GM23338 (cell line): Measurements from ENCODE around the gene PFKFB2. TPM values are rescaled to one million over a fixed set of nuclear protein-coding genes. Genes with fewer than 3 reads are reported as not detected.

Experiments
- ATAC-seq: fragments of 200-7000 bp; cut with Tn5 transposase; 3 replicates; pipeline ENCODE4 v1.9.1; 2020
- DNase-seq: peaks from one replicate; pipeline ENCODE4 v3.0.0-alpha.2; 2015; ENCODE audit warnings: low spot score
- H2AFZ ChIP-seq: fragments of 200-600 bp; sonication (generic); 2 replicates; pipeline ENCODE4 v1.8.0; 2016; ENCODE audit warnings: antibody characterized with exemption, mild to moderate bottlenecking, moderate library complexity
- H3F3A ChIP-seq: fragments of 200-600 bp; sonication (generic); replicated peaks from 2 replicates; pipeline ENCODE4 v1.8.0; 2017; ENCODE audit warnings: antibody characterized with exemption, mixed run types, low read depth
- H3K27ac ChIP-seq: fragments of 200-600 bp; sonication (generic); 2 replicates; pipeline ENCODE4 v1.6.1; 2016; ENCODE audit warnings: low read depth
- H3K27me3 ChIP-seq: fragments of 200-600 bp; sonication (generic); 2 replicates; pipeline ENCODE4 v1.8.0; 2016; ENCODE audit warnings: mild to moderate bottlenecking, mixed run types, moderate library complexity; ENCODE audit not compliant: insufficient read depth
- H3K36me3 ChIP-seq: fragments of 200-600 bp; sonication (generic); 2 replicates; pipeline ENCODE4 v1.8.0; 2016; ENCODE audit warnings: mild to moderate bottlenecking; ENCODE audit not compliant: insufficient read depth
- H3K4me1 ChIP-seq: fragments of 200-600 bp; sonication (generic); 2 replicates; pipeline ENCODE4 v1.8.0; 2016; ENCODE audit warnings: mild to moderate bottlenecking, moderate library complexity; ENCODE audit not compliant: insufficient read depth
- H3K4me2 ChIP-seq: fragments of 200-600 bp; sonication (generic); 2 replicates; pipeline ENCODE4 v1.7.1; 2017; ENCODE audit warnings: mixed run types
- H3K4me3 ChIP-seq: fragments of 200-600 bp; sonication (generic); 2 replicates; pipeline ENCODE4 v1.6.1; 2016; ENCODE audit warnings: mixed run types
- H3K79me2 ChIP-seq: fragments of 200-600 bp; sonication (generic); replicated peaks from 2 replicates; pipeline ENCODE4 v1.8.0; 2017; ENCODE audit warnings: mild to moderate bottlenecking; ENCODE audit not compliant: insufficient read depth
- H3K9me2 ChIP-seq: fragments of 200-600 bp; sonication (generic); 2 replicates; pipeline ENCODE4 v1.8.0; 2017; ENCODE audit not compliant: insufficient read depth
- H4K20me1 ChIP-seq: fragments of 200-600 bp; sonication (generic); replicated peaks from 2 replicates; pipeline ENCODE4 v1.8.0; 2017; ENCODE audit warnings: mild to moderate bottlenecking; ENCODE audit not compliant: insufficient read depth
- H3K27ac Mint-ChIP-seq: 2 replicates; pipeline ENCODE4 v1.8.0; 2020; ENCODE audit warnings: inconsistent platforms, mild to moderate bottlenecking, moderate library complexity, mixed read lengths
- H3K27me3 Mint-ChIP-seq: 3 replicates; pipeline ENCODE4 v1.8.0; 2022; ENCODE audit warnings: low read depth, mild to moderate bottlenecking, moderate library complexity, mixed read lengths, inconsistent platforms; ENCODE audit not compliant: insufficient read depth, poor library complexity
- H3K36me3 Mint-ChIP-seq: 3 replicates; pipeline ENCODE4 v1.8.0; 2021; ENCODE audit warnings: low read depth, mild to moderate bottlenecking, inconsistent platforms, moderate library complexity, mixed read lengths
- H3K4me1 Mint-ChIP-seq: 3 replicates; pipeline ENCODE4 v1.8.0; 2020; ENCODE audit warnings: mild to moderate bottlenecking, inconsistent platforms, mixed read lengths
- H3K4me3 Mint-ChIP-seq: 3 replicates; pipeline ENCODE4 v1.8.0; 2021; ENCODE audit warnings: moderate library complexity, mild to moderate bottlenecking, inconsistent platforms, mixed read lengths
- H3K9me3 Mint-ChIP-seq: 3 replicates; pipeline ENCODE4 v1.8.0; 2020; ENCODE audit warnings: moderate library complexity, mild to moderate bottlenecking, inconsistent platforms, mixed read lengths
- CREB1 ChIP-seq: fragments of 250-450 bp; sonication (Bioruptor Pico); IDR thresholded peaks from 2 replicates; pipeline ENCODE4 v1.5.0; 2020; ENCODE audit warnings: low read depth, mild to moderate bottlenecking, moderate library complexity
- CTCF ChIP-seq, 2 experiments: fragments of 200-600 bp in 1 of 2; sonication (generic) in 1 of 2; conservative IDR thresholded peaks; 2 replicates each; pipeline versions ENCODE4 v1.5.1 to v1.6.1; 2016 to 2017; ENCODE audit warnings: antibody characterized with exemption in 2 of 2, low read depth in 2 of 2, mild to moderate bottlenecking in 2 of 2, moderate library complexity in 1 of 2
- EZH2 ChIP-seq: fragments of 200-600 bp; sonication (generic); IDR thresholded peaks from one replicate; pipeline ENCODE4 v1.8.0; 2017; ENCODE audit warnings: antibody characterized with exemption, mild to moderate bottlenecking, low read depth; ENCODE audit not compliant: unreplicated experiment
- EZH2phosphoT487 ChIP-seq: fragments of 200-600 bp; sonication (generic); IDR thresholded peaks from one replicate; pipeline ENCODE4 v1.8.1; 2018; ENCODE audit warnings: antibody characterized with exemption; ENCODE audit not compliant: unreplicated experiment
- JUNB ChIP-seq: IDR thresholded peaks from one replicate; pipeline ENCODE4 v1.6.1; 2016; ENCODE audit warnings: antibody characterized with exemption; ENCODE audit not compliant: unreplicated experiment
- ZNF331 ChIP-seq: fragments of 250-450 bp; sonication (Bioruptor Pico); IDR thresholded peaks from 2 replicates; pipeline ENCODE4 v1.5.0; 2020; ENCODE audit warnings: low read depth, mild to moderate bottlenecking, moderate library complexity
- polyA plus RNA-seq: library from polyadenylated mRNA; unstranded; fragments of >200 nt; fragmentation: Nextera tagmentation; extraction: Ambion mirVana; gene quantifications from 2 replicates; pipeline ENCODE4 v1.2.1, GENCODE V29; 2016
- total RNA-seq: library from RNA; depleted of rRNA; stranded (reverse); fragments of >200 nt; shearing (Covaris generic); gene quantifications from 2 replicates; pipeline ENCODE4 v1.2.3, GENCODE V29; 2014
- TF ChIP-seq, protein P1 (sequence below): IDR thresholded peaks from one replicate; pipeline ENCODE4 v1.6.1; 2018; ENCODE audit warnings: antibody characterized with exemption; ENCODE audit not compliant: unreplicated experiment
- TF ChIP-seq, protein P2 (sequence below): IDR thresholded peaks from 2 replicates; pipeline ENCODE4 v1.6.1; 2016; ENCODE audit warnings: antibody characterized with exemption

Gene PFKFB2
- total and polyA plus RNA-seq, 2 experiments from 2014 or later: 4.9 to 14.8 TPM

DNA sequence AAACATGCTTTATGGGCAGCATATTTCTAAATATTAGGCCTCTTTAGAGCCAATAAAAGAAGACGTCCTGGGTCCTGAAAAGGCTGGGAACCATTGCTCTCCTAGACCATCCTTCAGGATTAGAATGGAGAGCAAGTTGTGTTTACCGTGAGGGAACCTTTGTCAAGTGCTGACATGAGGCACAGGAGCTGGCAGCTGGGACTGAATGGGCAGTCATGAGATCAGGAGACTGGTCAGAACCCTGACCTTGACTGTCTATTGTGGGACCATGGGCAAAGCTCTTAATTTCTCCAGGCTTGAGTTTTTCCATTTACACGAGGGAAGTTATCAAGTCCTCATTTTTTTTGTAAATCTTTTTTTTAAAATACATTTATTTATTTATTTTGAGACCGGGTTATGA lies 5.2 kb downstream of the PFKFB2 start:
- peaks cover 17% of the 10 kb centered on the region for H3K36me3 Mint-ChIP-seq
- DNase-seq (no peak), ATAC-seq (no peak)
- H3K9me3 Mint-ChIP-seq: no peaks in the 10 kb centered on the region
- no peak overlapping the region for H3K4me3 Mint-ChIP-seq
- Histone ChIP-seq H3K4me3 (no peak overlapping the region), H3K4me1 (no peaks in the 10 kb centered on the region), H3K36me3 (peaks cover 10% of the 10 kb centered on the region; the same call in 1 of the 2 replicates), H3K27ac (no peak overlapping the region), H3K9me2 (no peaks in the 10 kb centered on the region), H3K27me3 (no peaks in the 10 kb centered on the region), H3F3A (no peaks in the 10 kb centered on the region), H2AFZ (no peak overlapping the region), H3K4me2 (no peak overlapping the region), H3K79me2 (no peaks in the 10 kb centered on the region), H4K20me1 (no peaks in the 10 kb centered on the region; the same call in 1 of the 2 replicates)
- TF ChIP-seq JUNB (no peak), EZH2 (no peak), EZH2phosphoT487 (no peak), CREB1 (CRISPR knock-in tag) (no peak), ZNF331 (CRISPR knock-in tag) (no peak)
- peaks cover 3% of the 10 kb centered on the region for H3K27me3 Mint-ChIP-seq
- H3K4me1 Mint-ChIP-seq: peaks cover 20% of the 10 kb centered on the region
- no peak overlapping the region for H3K27ac Mint-ChIP-seq

- Histone ChIP-seq H3K27me3 (no peaks in the 10 kb centered on the region), H3K9me2 (no peaks in the 10 kb centered on the region), H3K27ac (0 out of 2 replicates have a peak overlapping the region, but pooled peaks have one; percentile 32), H2AFZ (no peak overlapping the region), H3K79me2 (no peaks in the 10 kb centered on the region), H3F3A (no peaks in the 10 kb centered on the region), H3K4me1 (no peaks in the 10 kb centered on the region), H4K20me1 (no peaks in the 10 kb centered on the region; the same call in 1 of the 2 replicates), H3K36me3 (peaks cover 10% of the 10 kb centered on the region; the same call in 1 of the 2 replicates), H3K4me2 (no peak overlapping the region), H3K4me3 (no peak overlapping the region)
- H3K27ac Mint-ChIP-seq: peak overlapping the region; percentile 91
- no peaks in the 10 kb centered on the region for H3K9me3 Mint-ChIP-seq
- peaks cover 2% of the 10 kb centered on the region for H3K27me3 Mint-ChIP-seq
- TF ChIP-seq CREB1 (CRISPR knock-in tag) (no peak), ZNF331 (CRISPR knock-in tag) (no peak), CTCF (conservative IDR thresholded peaks at IDR 0.05; ENCODE audit: low read depth in 2 of 2) (peak; percentile 25 to 47; a peak in 3 of 4 replicates)
- TF ChIP-seq, protein P1, sequence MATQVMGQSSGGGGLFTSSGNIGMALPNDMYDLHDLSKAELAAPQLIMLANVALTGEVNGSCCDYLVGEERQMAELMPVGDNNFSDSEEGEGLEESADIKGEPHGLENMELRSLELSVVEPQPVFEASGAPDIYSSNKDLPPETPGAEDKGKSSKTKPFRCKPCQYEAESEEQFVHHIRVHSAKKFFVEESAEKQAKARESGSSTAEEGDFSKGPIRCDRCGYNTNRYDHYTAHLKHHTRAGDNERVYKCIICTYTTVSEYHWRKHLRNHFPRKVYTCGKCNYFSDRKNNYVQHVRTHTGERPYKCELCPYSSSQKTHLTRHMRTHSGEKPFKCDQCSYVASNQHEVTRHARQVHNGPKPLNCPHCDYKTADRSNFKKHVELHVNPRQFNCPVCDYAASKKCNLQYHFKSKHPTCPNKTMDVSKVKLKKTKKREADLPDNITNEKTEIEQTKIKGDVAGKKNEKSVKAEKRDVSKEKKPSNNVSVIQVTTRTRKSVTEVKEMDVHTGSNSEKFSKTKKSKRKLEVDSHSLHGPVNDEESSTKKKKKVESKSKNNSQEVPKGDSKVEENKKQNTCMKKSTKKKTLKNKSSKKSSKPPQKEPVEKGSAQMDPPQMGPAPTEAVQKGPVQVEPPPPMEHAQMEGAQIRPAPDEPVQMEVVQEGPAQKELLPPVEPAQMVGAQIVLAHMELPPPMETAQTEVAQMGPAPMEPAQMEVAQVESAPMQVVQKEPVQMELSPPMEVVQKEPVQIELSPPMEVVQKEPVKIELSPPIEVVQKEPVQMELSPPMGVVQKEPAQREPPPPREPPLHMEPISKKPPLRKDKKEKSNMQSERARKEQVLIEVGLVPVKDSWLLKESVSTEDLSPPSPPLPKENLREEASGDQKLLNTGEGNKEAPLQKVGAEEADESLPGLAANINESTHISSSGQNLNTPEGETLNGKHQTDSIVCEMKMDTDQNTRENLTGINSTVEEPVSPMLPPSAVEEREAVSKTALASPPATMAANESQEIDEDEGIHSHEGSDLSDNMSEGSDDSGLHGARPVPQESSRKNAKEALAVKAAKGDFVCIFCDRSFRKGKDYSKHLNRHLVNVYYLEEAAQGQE: no peak
- TF ChIP-seq, protein P2, sequence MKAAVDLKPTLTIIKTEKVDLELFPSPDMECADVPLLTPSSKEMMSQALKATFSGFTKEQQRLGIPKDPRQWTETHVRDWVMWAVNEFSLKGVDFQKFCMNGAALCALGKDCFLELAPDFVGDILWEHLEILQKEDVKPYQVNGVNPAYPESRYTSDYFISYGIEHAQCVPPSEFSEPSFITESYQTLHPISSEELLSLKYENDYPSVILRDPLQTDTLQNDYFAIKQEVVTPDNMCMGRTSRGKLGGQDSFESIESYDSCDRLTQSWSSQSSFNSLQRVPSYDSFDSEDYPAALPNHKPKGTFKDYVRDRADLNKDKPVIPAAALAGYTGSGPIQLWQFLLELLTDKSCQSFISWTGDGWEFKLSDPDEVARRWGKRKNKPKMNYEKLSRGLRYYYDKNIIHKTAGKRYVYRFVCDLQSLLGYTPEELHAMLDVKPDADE: no peak
- H3K4me1 Mint-ChIP-seq: peaks cover 18% of the 10 kb centered on the region
- ATAC-seq (peak; percentile 97), DNase-seq (peak; percentile 57)
- no peak overlapping the region for H3K4me3 Mint-ChIP-seq
- H3K36me3 Mint-ChIP-seq: peaks cover 25% of the 10 kb centered on the region
Measured at GRCh38 chr1:207058878-207059867, 6.1 kb downstream of the PFKFB2 start.
